HG03439 (cell line): ENCODE data around the gene ZNF264.
"Not testable (repeated sequence)": the region's sequence is repeated elsewhere in the genome, so short reads cannot be mapped to it uniquely, and the experiment has no call there.

Experiments used
- ATAC-seq: cut with Tn5 transposase; IDR thresholded peaks from one replicate; pipeline ENCODE4 v1.9.1; 2021; ENCODE audit warnings: mild to moderate bottlenecking, moderate library complexity; ENCODE audit not compliant: unreplicated experiment

The ZNF264 gene

DNA sequence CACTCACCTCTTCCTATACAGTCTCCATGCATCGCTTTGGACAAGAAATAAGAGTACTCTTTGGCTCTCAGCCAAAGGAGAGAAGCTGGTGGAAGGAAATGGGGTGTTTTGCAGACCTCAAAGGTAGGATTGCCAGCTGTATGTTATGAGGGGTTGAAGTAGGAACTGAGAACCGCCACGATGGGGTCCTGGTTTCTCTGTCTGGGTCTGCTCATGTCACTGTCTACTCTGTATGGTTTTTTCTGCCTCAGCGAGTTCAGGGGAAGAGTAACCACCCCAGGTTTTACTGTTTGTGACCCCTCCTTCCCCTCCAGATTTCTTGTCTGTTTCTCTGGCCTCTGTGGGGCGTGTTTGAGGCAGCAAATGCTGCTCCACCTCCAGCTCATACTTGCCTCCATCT lies 53.2 kb downstream of the ZNF264 start:
- ATAC-seq: no peak

DNA sequence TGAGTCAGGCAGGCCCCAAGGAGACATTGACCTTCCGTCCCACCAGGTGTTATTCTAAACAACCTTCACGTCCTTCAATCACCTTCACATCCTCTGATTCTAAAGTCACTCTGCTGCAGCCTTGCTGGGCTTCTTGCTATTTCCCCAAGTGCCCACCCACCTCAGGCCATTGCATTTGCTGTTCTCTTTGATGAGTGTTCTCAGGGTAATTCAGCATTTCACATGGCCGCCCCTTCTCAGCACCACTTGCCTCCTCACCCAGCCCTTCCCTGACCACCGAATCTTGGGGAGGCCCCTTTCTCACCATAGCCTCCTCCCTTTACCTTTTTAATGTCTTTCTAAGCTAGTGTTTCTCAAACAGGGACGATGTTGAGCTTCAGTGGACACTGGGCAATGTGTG lies 53.8 kb downstream of the ZNF264 start:
- no peak for ATAC-seq

DNA sequence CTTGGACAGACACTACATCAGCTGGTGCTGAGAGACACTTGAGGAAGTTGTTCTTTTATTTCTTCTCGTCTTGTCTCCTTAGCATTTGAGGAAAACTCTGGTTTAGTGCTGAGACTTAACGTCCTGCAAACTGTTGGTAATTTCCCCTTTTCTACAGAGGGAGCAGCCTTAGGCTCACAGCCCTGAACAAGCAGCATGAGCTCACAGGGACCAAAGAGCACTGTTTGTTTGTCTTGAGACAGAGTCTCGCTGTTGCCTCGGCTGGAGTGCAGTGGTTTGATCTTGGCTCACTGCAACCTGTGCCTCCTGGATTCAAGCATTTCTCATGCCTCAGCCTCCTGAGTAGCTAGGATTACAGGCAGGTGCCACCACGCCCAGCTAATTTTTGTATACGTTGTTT lies 54.7 kb downstream of the ZNF264 start:
- ATAC-seq: no peak

DNA sequence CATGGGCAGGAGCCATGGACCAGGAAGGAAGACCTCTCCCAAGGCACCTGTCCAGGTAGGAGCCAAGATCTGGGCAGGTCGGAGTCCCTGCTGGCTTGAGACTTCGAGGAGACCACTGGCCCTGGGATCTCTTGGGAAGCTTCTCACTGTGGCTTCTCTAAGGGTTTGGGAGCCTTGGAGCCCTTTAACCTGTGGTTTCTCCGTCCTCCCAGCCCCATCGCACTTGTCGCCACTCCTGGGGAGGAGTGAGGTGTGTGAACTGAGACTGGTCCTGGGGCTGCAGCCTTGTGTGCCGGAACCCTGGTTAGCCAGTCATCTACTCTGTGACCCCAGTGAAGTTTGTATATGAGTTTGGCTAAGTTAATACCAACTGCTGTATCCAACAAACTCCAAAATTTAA lies 57.3 kb downstream of the ZNF264 start:
- ATAC-seq: no peak

DNA sequence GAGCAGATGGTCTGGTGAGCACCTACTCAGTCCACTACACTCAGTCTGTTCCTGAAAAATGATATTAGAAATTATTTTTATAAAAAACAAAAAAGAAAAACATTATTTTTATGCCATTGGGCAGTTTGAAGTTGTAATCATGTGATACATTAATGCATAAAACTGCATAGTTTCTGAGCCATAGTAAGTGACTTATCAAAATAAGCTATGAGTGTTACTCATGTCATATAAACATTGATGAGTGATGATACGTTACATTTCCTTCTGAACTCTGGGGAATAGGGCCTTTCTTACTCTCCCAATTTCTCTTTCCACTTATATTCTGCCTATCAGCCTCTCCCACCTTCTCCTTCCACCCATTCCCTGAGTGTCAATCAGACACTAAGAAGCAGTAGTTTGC lies 58.0 kb downstream of the ZNF264 start:
- no peak for ATAC-seq

DNA sequence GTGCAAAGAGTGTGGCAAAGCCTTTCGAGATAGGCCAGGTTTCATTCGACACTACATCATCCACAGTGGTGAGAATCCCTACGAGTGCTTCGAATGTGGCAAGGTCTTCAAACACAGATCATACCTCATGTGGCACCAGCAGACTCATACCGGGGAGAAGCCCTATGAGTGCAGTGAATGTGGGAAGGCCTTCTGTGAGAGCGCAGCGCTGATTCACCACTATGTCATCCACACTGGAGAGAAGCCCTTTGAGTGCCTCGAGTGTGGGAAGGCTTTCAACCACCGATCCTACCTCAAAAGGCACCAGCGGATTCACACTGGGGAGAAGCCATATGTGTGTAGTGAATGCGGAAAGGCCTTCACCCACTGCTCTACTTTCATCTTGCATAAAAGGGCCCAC lies 62.5 kb downstream of the ZNF264 start:
- ATAC-seq: not testable (repeated sequence)

DNA sequence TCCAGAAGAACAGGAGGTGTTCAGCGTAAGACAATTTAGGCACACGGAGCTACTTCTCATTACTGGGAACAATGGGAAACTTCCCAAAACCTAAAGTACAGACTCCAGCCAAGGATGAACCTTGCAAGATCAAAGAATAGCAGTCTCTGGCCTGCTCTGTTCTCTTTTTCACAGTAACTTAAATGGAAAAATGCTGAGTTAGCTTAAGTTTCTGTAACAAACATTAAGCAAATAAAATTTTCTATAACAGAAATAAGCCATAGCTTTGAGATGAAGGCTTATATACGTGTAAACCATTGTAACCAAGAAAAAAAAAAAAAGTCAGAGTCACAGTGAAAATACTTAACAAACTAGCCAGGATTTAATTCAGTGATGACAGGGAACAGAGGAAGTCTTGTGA lies 70.7 kb downstream of the ZNF264 start:
- ATAC-seq: no peak

DNA sequence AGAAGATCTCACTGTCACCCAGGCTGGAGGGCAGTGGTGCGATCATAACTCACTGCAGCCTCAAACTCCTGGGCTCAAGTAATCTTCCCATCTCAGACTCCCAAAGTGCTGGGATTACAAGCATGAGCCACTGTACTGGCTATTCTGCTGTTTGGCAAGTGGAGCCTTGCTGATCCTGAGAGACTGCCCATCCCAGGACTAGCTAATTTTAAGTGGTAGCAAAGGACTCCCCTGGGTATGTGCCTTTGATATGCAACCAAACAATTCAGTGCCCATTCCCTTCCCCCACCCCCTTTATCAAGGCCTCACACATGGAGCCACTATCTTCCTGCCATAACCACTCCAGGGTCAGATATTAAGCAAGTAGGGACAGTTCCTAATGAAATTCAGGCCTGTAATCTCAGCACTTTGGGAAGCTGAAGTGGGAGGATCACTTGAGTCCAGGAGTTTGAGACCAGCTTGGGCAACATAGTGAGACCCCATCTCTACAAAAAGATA lies 72.0 kb downstream of the ZNF264 start:
- no peak for ATAC-seq

DNA sequence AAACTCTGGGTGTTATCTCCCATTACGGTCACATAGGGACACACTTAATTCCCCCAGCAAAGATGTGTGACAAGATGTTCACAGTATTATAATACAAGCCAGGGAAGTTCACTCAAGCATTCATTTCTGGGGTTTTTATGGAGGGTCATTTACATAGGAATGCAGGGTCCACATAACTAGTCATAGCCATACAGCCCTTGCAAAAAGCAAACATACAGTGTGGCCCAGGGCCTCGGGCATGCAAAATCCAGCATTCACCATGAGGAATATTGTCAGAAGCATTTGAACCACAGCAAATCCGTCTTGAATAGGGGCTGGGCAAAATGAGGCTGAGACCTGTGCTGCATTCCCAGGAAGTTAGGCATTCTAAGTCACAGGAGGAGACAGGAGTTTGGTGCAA lies 76.0 kb downstream of the ZNF264 start:
- no peak for ATAC-seq

DNA sequence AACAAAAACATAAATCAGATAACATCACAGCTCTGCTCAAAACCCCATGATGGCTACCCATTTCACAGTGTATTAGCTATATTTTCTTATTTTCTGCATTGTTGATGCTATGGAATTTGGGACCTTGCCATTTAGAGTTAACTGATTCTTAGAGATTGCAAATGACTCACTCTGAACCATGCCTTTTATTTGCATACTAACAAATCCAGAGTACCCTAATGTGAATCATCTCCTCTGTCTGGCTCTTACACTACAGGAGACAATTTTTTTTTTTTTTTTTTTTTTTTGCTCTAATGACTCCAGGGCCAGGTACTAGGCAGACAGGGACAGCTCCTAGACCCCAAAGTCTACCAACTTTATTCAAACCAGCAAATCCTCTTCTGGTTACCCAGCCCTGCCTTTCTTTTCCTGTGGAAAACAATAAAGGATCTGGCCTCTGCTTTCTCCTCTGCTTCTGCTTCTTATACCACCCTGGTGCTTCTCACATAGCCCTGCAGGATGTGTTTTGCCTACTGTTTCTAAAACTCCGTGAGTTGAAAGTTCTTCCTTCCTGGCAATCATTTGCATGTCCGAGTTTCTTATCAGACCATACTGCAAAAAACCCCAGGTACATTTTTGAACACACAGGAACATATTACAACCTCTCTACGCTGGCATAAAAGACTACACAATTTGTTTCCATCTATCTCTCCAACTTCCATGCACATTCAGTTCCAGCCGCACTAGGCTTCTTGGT lies 78.4 kb downstream of the ZNF264 start:
- no peak for ATAC-seq

DNA sequence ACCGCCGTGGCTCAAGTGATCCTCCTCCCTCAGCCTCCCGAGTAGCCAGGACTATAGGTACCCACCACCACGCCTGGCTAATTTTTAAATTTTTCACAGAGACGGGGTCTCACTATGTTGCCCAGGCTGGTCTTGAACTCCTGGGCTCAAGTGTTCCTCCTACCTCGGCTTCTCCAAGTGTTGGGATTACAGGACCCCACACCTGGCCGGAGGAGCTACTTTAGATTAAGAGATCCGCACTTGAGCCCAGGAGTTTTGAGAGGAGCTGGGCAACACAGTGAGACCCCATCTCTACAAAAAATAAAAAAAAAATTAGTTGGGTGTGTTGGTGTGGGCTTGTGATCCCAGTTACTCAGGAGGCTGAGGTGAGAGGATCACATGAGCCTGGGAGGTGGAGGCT lies 80.0 kb downstream of the ZNF264 start:
- no peak for ATAC-seq
